LoVo (cell line): Measurements from ENCODE around the gene PPP1R14C.
"Not testable (repeated sequence)": the region's sequence is repeated elsewhere in the genome, so short reads cannot be mapped to it uniquely, and the experiment has no call there.

Experiments
- DNase-seq: peaks from one replicate; pipeline ENCODE4 v3.0.0-alpha.2; 2016; ENCODE audit warnings: low spot score

The PPP1R14C gene

GRCh38 chr6:150169181-150169580, 26.3 kb downstream of the PPP1R14C start:
- DNase-seq: no peak

- DNase-seq: no peak
Observed at GRCh38 chr6:150169609-150170008, 26.8 kb downstream of the PPP1R14C start.

GRCh38 chr6:150172929-150173328, 30.1 kb downstream of the PPP1R14C start:
- no peak for DNase-seq

DNA sequence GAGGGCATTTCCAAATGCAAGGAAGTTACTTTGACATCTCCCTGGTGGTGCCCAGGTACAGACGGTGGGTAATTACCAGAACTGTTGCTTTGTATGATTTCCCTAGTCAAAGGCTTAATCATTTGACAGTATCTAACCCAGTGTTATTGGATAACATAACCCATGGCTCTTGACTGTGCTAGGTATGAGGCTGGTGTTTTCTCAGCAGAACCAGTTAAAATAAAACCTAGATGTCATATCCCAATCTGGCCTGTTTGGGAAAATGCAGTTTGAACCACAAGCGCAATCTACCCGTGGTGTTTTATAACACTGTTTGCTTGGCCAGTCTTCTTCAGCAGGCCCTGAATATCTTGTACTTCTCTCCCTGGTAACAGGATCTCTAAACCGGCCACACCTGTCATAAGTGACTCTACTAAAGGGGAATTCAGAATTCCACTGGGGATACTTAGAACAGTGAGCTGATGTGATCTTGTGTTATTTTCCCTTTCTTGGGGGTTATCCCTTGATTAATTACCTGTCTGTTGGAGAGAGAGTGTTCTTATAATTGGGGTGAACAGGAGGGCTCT, 32.8 kb downstream of the PPP1R14C start:
- DNase-seq: no peak

DNA sequence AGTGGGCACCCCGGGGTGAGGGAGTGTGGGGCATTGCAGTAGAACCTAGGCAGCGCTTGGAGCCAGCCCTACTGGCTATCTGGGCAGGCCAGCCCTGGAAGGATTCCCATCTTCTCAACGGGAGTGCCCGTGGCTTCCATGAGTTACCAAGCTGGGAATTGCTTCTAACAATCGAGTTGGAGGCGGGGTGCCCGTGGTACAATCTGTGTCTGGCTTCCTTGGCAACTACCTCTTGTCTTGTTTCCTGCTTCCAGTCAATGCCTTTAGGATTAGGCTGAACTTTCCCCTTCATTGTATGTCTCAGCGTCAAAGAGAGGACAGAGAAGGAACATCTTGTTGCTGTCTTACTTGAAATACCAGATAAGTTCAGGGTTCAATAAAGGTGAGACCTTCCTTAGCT, 33.3 kb downstream of the PPP1R14C start:
- no peak for DNase-seq

GRCh38 chr6:150176659-150177058, 33.8 kb downstream of the PPP1R14C start:
- no peak for DNase-seq

- DNase-seq: no peak
Observed at GRCh38 chr6:150177259-150177951, 34.6 kb downstream of the PPP1R14C start.

- DNase-seq: no peak
Observed at GRCh38 chr6:150177952-150178520, 35.2 kb downstream of the PPP1R14C start.

DNA sequence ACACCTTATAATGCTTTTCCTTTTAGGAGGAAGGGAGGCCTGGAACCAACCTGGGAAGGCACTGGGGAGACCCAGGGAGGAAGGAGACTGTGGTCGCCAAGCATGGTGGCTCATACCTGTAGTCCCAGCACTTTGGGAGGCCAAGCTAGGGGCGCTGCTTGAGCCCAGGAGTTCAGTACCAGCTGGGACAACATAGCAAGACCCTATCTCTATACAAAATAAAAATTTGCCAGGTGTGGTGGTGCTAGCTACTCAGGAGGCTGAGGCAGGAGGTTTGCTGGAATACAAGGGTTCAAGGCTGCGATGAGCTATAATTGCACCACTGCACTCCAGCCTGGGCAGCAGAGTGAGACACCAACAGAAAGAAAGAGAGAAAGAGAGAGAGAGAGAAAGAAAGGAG, 36.2 kb downstream of the PPP1R14C start:
- DNase-seq: no peak

- not testable (repeated sequence) for DNase-seq
Observed at GRCh38 chr6:150179907-150180424, 37.1 kb downstream of the PPP1R14C start.

DNA sequence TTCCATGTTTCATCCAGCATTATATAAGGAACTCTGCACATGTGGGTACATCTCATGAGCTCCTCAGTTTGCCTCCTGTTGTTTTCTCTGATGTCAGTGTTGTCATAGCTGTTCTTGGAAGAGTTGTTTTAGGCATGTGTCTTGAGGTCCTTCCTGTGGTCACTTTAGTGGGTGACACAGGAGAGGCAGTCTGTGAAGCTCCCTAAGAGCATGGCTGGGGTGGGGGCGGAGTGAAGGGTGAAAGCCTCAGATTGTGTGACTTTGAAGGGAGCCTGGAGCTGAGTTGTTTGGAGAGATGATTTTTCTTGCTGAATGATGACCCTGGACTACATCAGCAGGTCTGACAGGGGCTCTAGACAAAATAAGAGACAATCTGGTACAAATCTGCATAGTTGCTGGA, 37.7 kb downstream of the PPP1R14C start:
- no peak for DNase-seq

DNA sequence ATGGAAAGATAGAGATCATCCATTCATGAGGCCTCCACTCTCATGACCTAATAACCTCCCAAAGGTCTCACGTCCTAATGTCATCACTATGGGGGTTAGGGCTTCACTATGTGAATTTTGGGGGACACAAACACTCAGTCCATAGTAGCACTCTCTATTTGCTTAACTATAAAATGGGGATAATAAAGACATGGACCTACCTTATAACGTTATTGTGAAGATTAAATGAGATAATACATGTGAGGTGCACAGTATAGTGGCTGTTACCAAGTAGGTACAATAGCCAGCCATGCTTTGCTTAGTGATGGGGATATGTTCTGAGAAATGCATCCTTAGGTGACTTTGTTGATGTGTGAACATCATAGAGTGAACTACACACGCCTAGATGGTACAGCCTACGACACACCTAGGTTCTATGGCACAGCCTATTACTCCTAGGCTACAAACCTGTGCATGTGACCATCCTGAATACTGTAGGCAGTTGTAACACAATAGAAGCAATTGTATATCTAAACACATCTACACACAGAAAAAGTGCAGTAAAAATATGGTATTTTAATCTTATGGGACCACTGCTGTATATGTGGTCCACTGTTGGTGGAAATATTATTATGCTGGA, 39.7 kb downstream of the PPP1R14C start:
- no peak for DNase-seq

DNA sequence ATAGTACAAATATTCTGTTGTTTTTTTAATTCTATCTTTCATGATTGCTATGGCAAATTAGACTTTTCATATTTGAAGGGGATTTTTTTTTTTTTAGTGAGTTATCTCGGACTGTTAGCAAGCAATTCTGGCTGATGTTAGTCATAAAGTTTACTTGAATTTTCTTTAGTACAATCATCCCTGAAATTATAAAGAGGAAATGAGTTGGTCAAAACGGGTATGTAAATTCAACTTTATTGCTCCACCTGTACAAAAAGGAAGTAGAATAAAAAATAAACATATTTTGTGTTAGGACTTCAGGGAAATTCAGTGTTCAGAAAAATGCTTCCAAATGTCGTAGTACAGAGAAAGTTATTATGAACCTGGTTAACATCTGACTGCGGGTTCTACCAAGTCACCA, 40.3 kb downstream of the PPP1R14C start:
- DNase-seq: no peak

- no peak for DNase-seq
Observed at GRCh38 chr6:150183966-150184365, 41.1 kb downstream of the PPP1R14C start.

DNA sequence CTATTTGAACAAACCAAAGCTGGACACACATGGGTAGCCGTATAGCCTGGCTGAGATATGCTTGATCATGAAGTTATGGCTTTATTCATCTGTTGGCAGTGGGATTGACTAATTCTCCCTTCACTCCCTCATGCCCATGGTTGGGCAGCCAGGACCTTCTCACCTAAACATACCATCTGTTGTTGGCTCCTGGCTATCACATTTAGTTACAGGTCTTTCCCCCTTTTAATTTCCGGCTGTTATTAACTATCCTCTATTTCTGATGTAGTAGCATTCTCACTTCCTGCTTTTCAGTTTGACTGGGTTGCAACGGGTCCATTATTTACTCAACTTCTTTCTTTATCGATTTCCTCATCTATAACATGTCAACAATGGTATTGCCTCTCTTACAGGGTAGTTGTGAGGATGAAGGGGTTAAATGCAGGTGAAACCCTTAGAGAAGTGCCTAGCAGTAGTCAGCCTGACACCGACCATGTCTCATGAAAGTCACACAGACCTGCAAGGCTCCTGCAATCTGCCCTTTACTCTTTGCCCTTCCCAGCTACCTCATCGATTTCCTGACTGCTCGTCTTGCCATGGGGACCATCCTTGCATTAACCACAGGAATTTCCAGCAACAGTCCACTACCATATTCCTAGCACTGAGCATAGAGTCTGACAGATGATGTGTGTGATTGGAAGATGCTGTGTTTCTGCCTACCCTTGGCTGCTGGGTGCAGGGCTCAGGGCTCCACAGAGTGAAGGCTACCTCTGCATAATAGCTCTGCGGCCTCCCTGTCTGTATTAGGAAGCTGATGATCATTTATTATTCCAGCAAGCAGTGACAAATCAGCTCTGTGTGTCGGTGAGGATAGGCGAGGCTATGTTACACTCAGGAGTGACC, 42.2 kb downstream of the PPP1R14C start:
- no peak for DNase-seq

GRCh38 chr6:150185732-150186117, 42.9 kb downstream of the PPP1R14C start:
- no peak for DNase-seq

- no peak for DNase-seq
Observed at GRCh38 chr6:150186129-150186898, 43.5 kb downstream of the PPP1R14C start.

DNA sequence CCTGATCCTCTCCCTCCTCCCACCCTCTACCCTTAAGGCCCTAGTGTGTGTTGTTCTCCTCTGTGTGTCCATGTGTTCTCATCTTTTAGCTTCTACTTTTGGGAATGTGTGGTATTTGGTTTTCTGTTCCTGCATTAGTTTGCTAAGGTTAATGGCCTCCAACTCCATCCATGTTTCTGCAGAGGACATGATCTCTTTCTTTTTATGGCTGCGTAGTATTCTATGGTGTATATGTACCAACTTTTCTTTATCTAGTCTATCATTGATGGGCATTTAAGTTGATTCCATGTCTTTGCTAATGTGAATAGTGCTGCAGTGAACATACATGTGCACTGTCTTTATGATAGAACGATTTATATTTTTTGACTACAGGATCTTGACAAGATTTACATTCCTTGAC, 44.6 kb downstream of the PPP1R14C start:
- not testable (repeated sequence) for DNase-seq

DNA sequence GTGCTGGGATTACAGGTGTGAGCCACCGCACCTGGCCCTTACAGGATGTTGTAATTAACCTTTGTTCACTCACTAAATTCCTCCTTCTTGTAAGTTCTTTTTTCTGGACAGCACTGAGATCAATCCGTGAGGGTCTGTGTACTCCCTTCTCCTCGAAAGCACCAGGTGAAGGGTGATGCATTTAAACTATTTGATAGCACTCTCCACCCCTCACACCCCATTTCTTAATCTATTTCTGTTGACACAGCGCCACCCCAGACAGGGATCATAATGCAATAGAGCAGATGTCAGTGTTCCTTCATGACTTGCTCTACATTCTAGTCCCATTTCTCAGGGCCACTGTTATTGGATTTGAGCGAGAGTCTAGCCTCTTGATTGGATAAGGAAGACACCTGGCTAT, 46.3 kb downstream of the PPP1R14C start:
- DNase-seq: no peak

- no peak for DNase-seq
Observed at GRCh38 chr6:150191809-150192208, 49.0 kb downstream of the PPP1R14C start.

- no peak for DNase-seq
Observed at GRCh38 chr6:150194195-150194594, 51.4 kb downstream of the PPP1R14C start.
